Activated CD4-positive, alpha-beta T cell treated with anti-CD3 and anti-CD28 coated beads, Interleukin-2, amount 50 U/mL, for 24 hours (primary cell): Measurements from ENCODE around the gene WNT5B.
"Not testable (repeated sequence)": the region's sequence is repeated elsewhere in the genome, so short reads cannot be mapped to it uniquely, and the experiment has no call there.

Source experiments
- DNase-seq, 2 donors: peaks; one replicate each; pipeline ENCODE4 v3.0.0-alpha.2; 2020; ENCODE audit warnings: low read depth in 1 of 2, low spot score in 1 of 2

WNT5B gene

GRCh38 chr12:1688086-1688710, 59.2 kb downstream of the WNT5B start:
- no peak for DNase-seq

- DNase-seq: peak; percentile 87 to 91
Measured at GRCh38 chr12:1690578-1691122, 61.6 kb downstream of the WNT5B start, which contains the start of gene ADIPOR2. TSS of gene ADIPOR2 (plus strand) at chr12:1691070. CDS start at chr12:1754344, 63,274 bp downstream.

GRCh38 chr12:1691123-1692007, 62.3 kb downstream of the WNT5B start:
- DNase-seq: peak in 1 of 2 donors; percentile 9

GRCh38 chr12:1692226-1692625, 63.2 kb downstream of the WNT5B start:
- DNase-seq: no peak

GRCh38 chr12:1692895-1693610, 64.0 kb downstream of the WNT5B start:
- DNase-seq: no peak

- DNase-seq: not testable (repeated sequence)
Measured at GRCh38 chr12:1695097-1695496, 66.1 kb downstream of the WNT5B start.

GRCh38 chr12:1695886-1696670, 67.0 kb downstream of the WNT5B start:
- no peak for DNase-seq

GRCh38 chr12:1696800-1697199, 67.8 kb downstream of the WNT5B start:
- no peak for DNase-seq
